M059J (cell line): ENCODE measurements around the gene CDK18. TPM values are rescaled to one million over a fixed set of nuclear protein-coding genes. Genes with fewer than 3 reads are reported as not detected.

Experiments
- total RNA-seq: library from RNA; depleted of rRNA; stranded (reverse); fragments of >200 nt; shearing (Covaris generic); gene quantifications from 2 replicates; pipeline ENCODE4 v1.2.3, GENCODE V29; 2014; rRNA removed

CDK18 gene
- total RNA-seq, 1 experiment from 2014 or later = 1.2 TPM

Other genes starting within 250 kb of the CDK18 start
- 6.7 and 8.4 TPM in 2 replicates for gene NUAK2, start 182.9 kb upstream of the CDK18 start, total RNA-seq
- gene KLHDC8A, start 147.7 kb upstream of the CDK18 start, total RNA-seq = not detected in 2 replicates
- not detected in 2 replicates for gene LEMD1, start 82.6 kb upstream of the CDK18 start, total RNA-seq
- gene BLACAT1, start 48.6 kb upstream of the CDK18 start, total RNA-seq = 0.10 and 0.15 TPM in 2 replicates
- 13.7 and 21.1 TPM in 2 replicates for gene ELK4, start 127.3 kb downstream of the CDK18 start, total RNA-seq
- 4.4 and 7.8 TPM in 2 replicates for gene SLC45A3, start 175.8 kb downstream of the CDK18 start, total RNA-seq
- 193 and 268 TPM in 2 replicates for gene NUCKS1, start 245.5 kb downstream of the CDK18 start, total RNA-seq